Keratinocyte (primary cell): Measurements from ENCODE around the gene GRPEL2. TPM values are rescaled to one million over a fixed set of nuclear protein-coding genes. Genes with fewer than 3 reads are reported as not detected.

Experiments used
- DNase-seq: peaks from one replicate; pipeline ENCODE4 v3.0.0-alpha.2; 2011; ENCODE audit warnings: low read depth, missing footprints, low spot score
- FAIRE-seq: peaks from 2 replicates; lab custom pipeline; 2011; peaks lifted over from hg19 to GRCh38; lab: Jason Lieb, UNC
- H2AFZ ChIP-seq: 2 replicates; pipeline ENCODE4 v1.6.0; 2012; ENCODE audit warnings: low read length, control low read depth, inconsistent platforms; ENCODE audit not compliant: control insufficient read depth
- H3K27ac ChIP-seq: 2 replicates; pipeline ENCODE4 v1.5.1; 2011; ENCODE audit warnings: low read length; ENCODE audit not compliant: control insufficient read depth, insufficient read depth
- H3K27me3 ChIP-seq: 3 replicates; pipeline ENCODE4 v1.6.0; 2011; ENCODE audit warnings: low read length; ENCODE audit not compliant: control insufficient read depth, insufficient read depth; ENCODE audit errors: extremely low read depth
- H3K36me3 ChIP-seq, 2 experiments: 2 replicates in 1 of 2; 3 replicates in 1 of 2; pipeline ENCODE4 v1.5.1; 2011; ENCODE audit warnings: low read length in 2 of 2, mild to moderate bottlenecking in 1 of 2; ENCODE audit not compliant: control insufficient read depth in 2 of 2, insufficient read depth in 2 of 2; ENCODE audit errors: extremely low read depth in 1 of 2
- H3K4me1 ChIP-seq: 3 replicates; pipeline ENCODE4 v1.5.1; 2011; ENCODE audit warnings: low read length; ENCODE audit not compliant: control insufficient read depth, insufficient read depth; ENCODE audit errors: extremely low read depth
- H3K4me2 ChIP-seq: 3 replicates; pipeline ENCODE4 v1.6.0; 2011; ENCODE audit warnings: low read depth, low read length; ENCODE audit not compliant: control insufficient read depth, insufficient read depth; ENCODE audit errors: extremely low read depth
- H3K4me3 ChIP-seq, 3 experiments: fragments of 200-600 bp in 1 of 3; sonication (generic) in 1 of 3; 2 replicates in 2 of 3; 3 replicates in 1 of 3; pipeline ENCODE4 v1.5.1; 2011 to 2016; ENCODE audit warnings: low read length in 3 of 3, mild to moderate bottlenecking in 3 of 3, control low read depth in 2 of 3, inconsistent platforms in 1 of 3, low read depth in 1 of 3, mixed read lengths in 1 of 3, mixed run types in 1 of 3, moderate library complexity in 1 of 3; ENCODE audit not compliant: control insufficient read depth in 2 of 3, insufficient read depth in 2 of 3; ENCODE audit errors: extremely low read depth in 1 of 3
- H3K79me2 ChIP-seq: 2 replicates; pipeline ENCODE4 v1.6.0; 2012; ENCODE audit warnings: low read length; ENCODE audit not compliant: control insufficient read depth, insufficient read depth
- H3K9ac ChIP-seq: 3 replicates; pipeline ENCODE4 v1.6.0; 2011; ENCODE audit warnings: low read length; ENCODE audit not compliant: control insufficient read depth, insufficient read depth; ENCODE audit errors: extremely low read depth
- H3K9me1 ChIP-seq: 3 replicates; pipeline ENCODE4 v1.6.0; 2011; ENCODE audit warnings: low read length; ENCODE audit not compliant: control insufficient read depth, insufficient read depth; ENCODE audit errors: extremely low read depth
- H3K9me3 ChIP-seq: 2 replicates; pipeline ENCODE4 v1.5.1; 2012; ENCODE audit warnings: low read depth, low read length; ENCODE audit not compliant: control insufficient read depth
- H4K20me1 ChIP-seq: 3 replicates; pipeline ENCODE4 v1.6.0; 2011; ENCODE audit warnings: low read length; ENCODE audit not compliant: control insufficient read depth, insufficient read depth; ENCODE audit errors: extremely low read depth
- EZH2 ChIP-seq: IDR thresholded peaks from one replicate; pipeline ENCODE4 v1.6.1; 2012; ENCODE audit warnings: inconsistent platforms, mild to moderate bottlenecking, low read length, moderate library complexity
- dilution Hi-C: fragments of 300-500 bp; cut with MboI; formaldehyde crosslinking; loops from one replicate; pipeline ENCODE4 v1.7.0; 2020; ENCODE audit warnings: low sequenced_read_pairs; ENCODE audit not compliant: extremely low pct_ligation_motif_present
- polyA plus RNA-seq, 5 experiments: library from polyadenylated mRNA; depleted of rRNA in 3 of 5; stranded (reverse) in 3 of 5; stranded (forward) in 1 of 5; unstranded in 1 of 5; fragments of >200 nt; gene quantifications; 1 replicate in 1 of 5; 2 replicates in 3 of 5; 3 replicates in 1 of 5; pipeline versions ENCODE4 v1.2.1 to v1.2.3, GENCODE V29; 2011 to 2012; ENCODE audit warnings: missing spikeins in 2 of 5, low read depth in 1 of 5, low replicate concordance in 1 of 5
- TF ChIP-seq, protein P1 (sequence below), 3 experiments: IDR thresholded peaks in 1 of 3; conservative IDR thresholded peaks in 1 of 3; optimal IDR thresholded peaks in 1 of 3; 2 replicates in 2 of 3; 3 replicates in 1 of 3; pipeline versions ENCODE3 to v1.5.1; 2011; ENCODE audit warnings: low read length in 3 of 3, mild to moderate bottlenecking in 3 of 3, moderate library complexity in 2 of 3, control low read depth in 1 of 3, inconsistent platforms in 1 of 3; ENCODE audit not compliant: insufficient read depth in 2 of 3; ENCODE audit errors: extremely low read depth in 1 of 3

Gene GRPEL2
- polyA plus RNA-seq, 1 donor (not counting 4 experiments of a cell fraction or from before 2014, with no cell fraction given): 17.5 TPM

DNA sequence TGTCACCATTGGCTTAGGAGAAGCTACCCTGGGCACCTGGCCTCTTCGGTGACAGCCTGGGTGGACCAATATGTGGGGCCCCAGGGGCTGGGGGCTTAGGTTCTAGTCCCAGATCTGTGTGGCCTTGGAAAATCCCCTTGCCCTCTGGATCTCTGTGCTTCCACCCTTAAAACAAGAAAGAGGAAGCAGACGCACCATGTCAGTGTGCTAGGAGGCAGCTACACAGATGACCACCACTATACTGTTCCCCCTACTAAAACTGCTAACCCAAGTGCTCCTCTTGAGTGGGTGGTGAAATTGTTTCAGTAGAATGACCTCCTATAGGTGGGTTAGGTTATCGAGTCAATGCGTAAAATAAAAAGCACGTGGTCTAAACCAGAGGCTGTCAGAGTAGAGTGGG, 42.7 kb upstream of the GRPEL2 start:
- no peak for DNase-seq
- Histone ChIP-seq H3K27me3 (no peaks in the 10 kb centered on the region), H3K4me3 (no peak overlapping the region), H2AFZ (no peak overlapping the region), H3K9me3 (no peaks in the 10 kb centered on the region), H3K9ac (no peak overlapping the region), H3K36me3 (peaks cover 2 to 9% of the 10 kb centered on the region in 2 experiments), H3K79me2 (no peaks in the 10 kb centered on the region), H4K20me1 (no peaks in the 10 kb centered on the region), H3K27ac (no peak overlapping the region), H3K4me1 (peaks cover 2% of the 10 kb centered on the region), H3K4me2 (no peak overlapping the region), H3K9me1 (no peaks in the 10 kb centered on the region)
- dilution Hi-C loops: no loop called here
- FAIRE-seq: no peak
- TF ChIP-seq EZH2: no peak
- TF ChIP-seq, protein P1, sequence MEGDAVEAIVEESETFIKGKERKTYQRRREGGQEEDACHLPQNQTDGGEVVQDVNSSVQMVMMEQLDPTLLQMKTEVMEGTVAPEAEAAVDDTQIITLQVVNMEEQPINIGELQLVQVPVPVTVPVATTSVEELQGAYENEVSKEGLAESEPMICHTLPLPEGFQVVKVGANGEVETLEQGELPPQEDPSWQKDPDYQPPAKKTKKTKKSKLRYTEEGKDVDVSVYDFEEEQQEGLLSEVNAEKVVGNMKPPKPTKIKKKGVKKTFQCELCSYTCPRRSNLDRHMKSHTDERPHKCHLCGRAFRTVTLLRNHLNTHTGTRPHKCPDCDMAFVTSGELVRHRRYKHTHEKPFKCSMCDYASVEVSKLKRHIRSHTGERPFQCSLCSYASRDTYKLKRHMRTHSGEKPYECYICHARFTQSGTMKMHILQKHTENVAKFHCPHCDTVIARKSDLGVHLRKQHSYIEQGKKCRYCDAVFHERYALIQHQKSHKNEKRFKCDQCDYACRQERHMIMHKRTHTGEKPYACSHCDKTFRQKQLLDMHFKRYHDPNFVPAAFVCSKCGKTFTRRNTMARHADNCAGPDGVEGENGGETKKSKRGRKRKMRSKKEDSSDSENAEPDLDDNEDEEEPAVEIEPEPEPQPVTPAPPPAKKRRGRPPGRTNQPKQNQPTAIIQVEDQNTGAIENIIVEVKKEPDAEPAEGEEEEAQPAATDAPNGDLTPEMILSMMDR (optimal IDR thresholded peaks at IDR 0.05 in 1 of 3, IDR thresholded peaks at IDR 0.05 in 1 of 3, conservative IDR thresholded peaks at IDR 0.05 in 1 of 3; ENCODE audit: extremely low read depth in 1 of 3, insufficient read depth in 2 of 3, low read length in 3 of 3): no peak

DNA sequence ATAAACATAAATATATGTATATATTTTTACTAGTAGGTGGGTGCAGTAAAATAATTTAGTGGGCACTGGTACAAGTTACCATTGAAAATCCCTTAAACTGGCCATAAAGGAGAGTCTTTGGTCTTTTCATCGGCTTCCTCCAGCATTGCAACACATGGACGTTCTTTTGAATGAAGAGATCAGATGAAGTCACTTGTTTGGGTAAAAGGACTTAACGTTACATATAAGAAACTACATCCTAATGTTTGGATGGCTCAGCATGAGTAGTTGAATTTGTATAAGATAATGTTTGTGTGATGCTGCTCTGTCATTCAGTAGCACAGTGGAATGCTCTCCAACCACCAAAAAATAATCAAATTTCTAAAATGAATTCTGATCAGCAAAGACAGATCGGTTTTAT, 42.1 kb upstream of the GRPEL2 start:
- Histone ChIP-seq H4K20me1 (no peaks in the 10 kb centered on the region), H3K4me1 (no peaks in the 10 kb centered on the region), H3K4me2 (no peak overlapping the region), H3K27ac (no peak overlapping the region), H3K27me3 (no peaks in the 10 kb centered on the region), H3K9ac (no peak overlapping the region), H3K9me3 (no peaks in the 10 kb centered on the region), H3K9me1 (no peaks in the 10 kb centered on the region), H3K4me3 (no peak overlapping the region), H3K79me2 (no peaks in the 10 kb centered on the region), H3K36me3 (peaks cover 2 to 9% of the 10 kb centered on the region in 2 experiments), H2AFZ (no peak overlapping the region)
- no peak for DNase-seq
- no peak for FAIRE-seq
- dilution Hi-C loops: no loop called here
- TF ChIP-seq EZH2: no peak
- TF ChIP-seq, protein P1 (optimal IDR thresholded peaks at IDR 0.05 in 1 of 3, IDR thresholded peaks at IDR 0.05 in 1 of 3, conservative IDR thresholded peaks at IDR 0.05 in 1 of 3; ENCODE audit: extremely low read depth in 1 of 3, insufficient read depth in 2 of 3, low read length in 3 of 3): no peak
